CD4-positive, alpha-beta T cell (primary cell): ENCODE data around the gene UBXN11. TPM values are rescaled to one million over a fixed set of nuclear protein-coding genes. Genes with fewer than 3 reads are reported as not detected.

Source experiments
- ATAC-seq: fragments of 200-7000 bp; cut with Tn5 transposase; one replicate; pipeline ENCODE4 v1.10.0; 2022; ENCODE audit warnings: mild to moderate bottlenecking; ENCODE audit not compliant: poor library complexity
- CTCF ChIA-PET: fragments of 350-600 bp; sonication (Branson Sonifier 250); formaldehyde crosslinking; loops from one replicate; lab custom pipeline; 2021; ENCODE audit warnings: antibody characterized with exemption, inconsistent platforms; lab: Charles Lee
- POLR2A ChIA-PET: fragments of 350-600 bp; sonication (Branson Sonifier 250); formaldehyde crosslinking; loops from one replicate; lab custom pipeline; 2021; ENCODE audit warnings: antibody characterized with exemption, inconsistent platforms; lab: Charles Lee
- DNase-seq, 14 experiments: peaks; one replicate each; pipeline ENCODE4 v3.0.0-alpha.2; 2013 to 2020; ENCODE audit warnings: mixed read lengths in 2 of 14
- H3K27ac ChIP-seq, 2 donors: one replicate each; pipeline versions ENCODE4 v1.5.1 to v1.7.0; 2013; ENCODE audit warnings: low read length in 2 of 2, low read depth in 1 of 2, mild to moderate bottlenecking in 1 of 2
- H3K27me3 ChIP-seq, 2 experiments: 1 replicate in 1 of 2; 2 replicates in 1 of 2; pipeline versions ENCODE4 v1.6.1 to v1.7.0; 2013; ENCODE audit warnings: low read length in 2 of 2, control low read depth in 1 of 2, mild to moderate bottlenecking in 1 of 2, moderate library complexity in 1 of 2; ENCODE audit not compliant: insufficient read depth in 2 of 2, control insufficient read depth in 1 of 2
- H3K36me3 ChIP-seq: one replicate; pipeline ENCODE4 v1.6.1; 2013; ENCODE audit warnings: low read length, control low read depth; ENCODE audit not compliant: insufficient read depth
- H3K4me1 ChIP-seq: one replicate; pipeline ENCODE4 v1.6.1; 2013; ENCODE audit warnings: low read length, control low read depth; ENCODE audit not compliant: insufficient read depth
- H3K4me3 ChIP-seq: one replicate; pipeline ENCODE4 v1.5.1; 2013; ENCODE audit warnings: mild to moderate bottlenecking, low read length, moderate library complexity
- H3K9me3 ChIP-seq, 2 experiments: 1 replicate in 1 of 2; 2 replicates in 1 of 2; pipeline versions ENCODE4 v1.6.1 to v1.7.0; 2013; ENCODE audit warnings: low read length in 2 of 2, mild to moderate bottlenecking in 2 of 2, control low read depth in 1 of 2, moderate library complexity in 1 of 2; ENCODE audit not compliant: control insufficient read depth in 1 of 2, insufficient read depth in 1 of 2
- H3K27ac Mint-ChIP-seq: one replicate; pipeline ENCODE4 v1.8.0; 2020; ENCODE audit warnings: mixed read lengths
- H3K27me3 Mint-ChIP-seq: one replicate; pipeline ENCODE4 v1.8.0; 2021; ENCODE audit warnings: mixed read lengths
- H3K36me3 Mint-ChIP-seq: one replicate; pipeline ENCODE4 v1.8.0; 2021; ENCODE audit warnings: low read depth, mixed read lengths
- H3K4me1 Mint-ChIP-seq: one replicate; pipeline ENCODE4 v1.8.0; 2021; ENCODE audit warnings: low read depth, mixed read lengths
- H3K4me3 Mint-ChIP-seq: one replicate; pipeline ENCODE4 v1.8.0; 2020; ENCODE audit warnings: mild to moderate bottlenecking, mixed read lengths
- H3K9me3 Mint-ChIP-seq: one replicate; pipeline ENCODE4 v1.8.0; 2020; ENCODE audit warnings: mixed read lengths
- CTCF ChIP-seq: fragments of 200-600 bp; IDR thresholded peaks from one replicate; pipeline ENCODE4 v1.8.0; 2022; ENCODE audit warnings: antibody characterized with exemption, mild to moderate bottlenecking
- intact Hi-C, 2 experiments: fragments of 100-400 bp; cut with DNase I in 1 of 2; cut with micrococcal nuclease in 1 of 2; formaldehyde crosslinking; loops; one replicate each; pipeline versions ENCODE4 v1.15.1 to v1.9.0; 2023 to 2025; cut with DNase I, micrococcal nuclease
- total RNA-seq, 174 experiments: library from RNA in 2 of 174; stranded (reverse) in 2 of 174; gene quantifications; one replicate each; pipeline ENCODE4 v1.2.3 and lab custom pipeline; 2021 to 2026

UBXN11 gene
- total RNA-seq, 2 experiments from 2014 or later = 39.3 to 42.3 TPM

- Mint-ChIP-seq H3K4me1 (peaks cover 78% of the 10 kb centered on the region), H3K27ac (peak overlapping the region; percentile 95), H3K27me3 (no peaks in the 10 kb centered on the region), H3K4me3 (peak overlapping the region; percentile 60), H3K36me3 (no peaks in the 10 kb centered on the region), H3K9me3 (no peaks in the 10 kb centered on the region)
- Histone ChIP-seq H3K4me1 (peaks cover 89% of the 10 kb centered on the region), H3K4me3 (no peak overlapping the region), H3K27ac (peak overlapping the region; percentile 89 to 94), H3K36me3 (no peaks in the 10 kb centered on the region), H3K27me3 (no peaks in the 10 kb centered on the region), H3K9me3 (no peaks in the 10 kb centered on the region)
- no peak for TF ChIP-seq CTCF
- CTCF ChIA-PET = interaction anchor here (0.9 to 8.8 kb wide), 7 partner anchors 11 to 121 kb away, joined by 3 to 223 read pairs (median 17); partner anchors contain the start of genes CD52, SH3BGRL3, UBXN11 and ZNF593
- intact Hi-C loops = loop anchor here in 1 of 2 experiments (1.0 kb wide), 1 partner anchor 13 kb away; no protein-coding TSS in a partner anchor
- no peak for ATAC-seq
- peak in 5 of 14 experiments; percentile 11 to 71 (median 59) for DNase-seq
- POLR2A ChIA-PET = interaction anchor here (1.4 to 20.7 kb wide), 6 partner anchors 10 to 182 kb away, joined by 4 to 977 read pairs (median 24); partner anchors contain the start of genes CD52, HMGN2, SH3BGRL3 and UBXN11
Observed at GRCh38 chr1:26290122-26290881, 16.1 kb downstream of the UBXN11 start.

- Mint-ChIP-seq H3K27me3 (no peaks in the 10 kb centered on the region), H3K9me3 (no peaks in the 10 kb centered on the region), H3K27ac (peak overlapping the region; percentile 95), H3K4me1 (peaks cover 82% of the 10 kb centered on the region), H3K36me3 (peaks cover 6% of the 10 kb centered on the region), H3K4me3 (peak overlapping the region; percentile 60)
- ChIA-PET POLR2A (interaction anchor here (0.5 to 20.7 kb wide), 15 partner anchors 8 to 1540 kb away, joined by 3 to 977 read pairs (median 6); partner anchors contain the start of genes CD52, DHDDS, HMGN2 and SH3BGRL3), CTCF (interaction anchor here (0.6 to 8.8 kb wide), 13 partner anchors 10 to 128 kb away, joined by 3 to 223 read pairs (median 6); partner anchors contain the start of genes CD52, CEP85, SH3BGRL3 and UBXN11)
- DNase-seq = peak in 8 of 14 experiments; percentile 22 to 70 (median 52)
- intact Hi-C loops = loop anchor here (1.0 to 5.0 kb wide), 2 partner anchors 14 to 68 kb away; no protein-coding TSS in a partner anchor
- ATAC-seq = no peak
- H3K9me3 ChIP-seq = no peaks in the 10 kb centered on the region
- no peak for TF ChIP-seq CTCF
- H3K36me3 ChIP-seq = no peaks in the 10 kb centered on the region
- H3K27ac ChIP-seq = peak overlapping the region; percentile 89 to 94
- no peaks in the 10 kb centered on the region for H3K27me3 ChIP-seq
- H3K4me1 ChIP-seq = peaks cover 98% of the 10 kb centered on the region
- no peak overlapping the region for H3K4me3 ChIP-seq
Observed at GRCh38 chr1:26289158-26290059, 17.0 kb downstream of the UBXN11 start.
